AG09319 (cell line): ENCODE data around the gene CHMP1A.
A peak's percentile ranks its signal among the peaks of the same experiment; 100 is the strongest.
"Not testable (repeated sequence)": the region's sequence is repeated elsewhere in the genome, so short reads cannot be mapped to it uniquely, and the experiment has no call there.

Source experiments
- DNase-seq: peaks from one replicate; pipeline ENCODE4 v3.0.0-alpha.2; 2010; ENCODE audit warnings: low read depth; ENCODE audit errors: extremely low read depth
- TF ChIP-seq, protein P1 (sequence below): IDR thresholded peaks from 2 replicates; pipeline ENCODE4 v1.5.1; 2011; ENCODE audit warnings: low read depth, mild to moderate bottlenecking, inconsistent platforms, low read length, moderate library complexity

The CHMP1A gene

DNA sequence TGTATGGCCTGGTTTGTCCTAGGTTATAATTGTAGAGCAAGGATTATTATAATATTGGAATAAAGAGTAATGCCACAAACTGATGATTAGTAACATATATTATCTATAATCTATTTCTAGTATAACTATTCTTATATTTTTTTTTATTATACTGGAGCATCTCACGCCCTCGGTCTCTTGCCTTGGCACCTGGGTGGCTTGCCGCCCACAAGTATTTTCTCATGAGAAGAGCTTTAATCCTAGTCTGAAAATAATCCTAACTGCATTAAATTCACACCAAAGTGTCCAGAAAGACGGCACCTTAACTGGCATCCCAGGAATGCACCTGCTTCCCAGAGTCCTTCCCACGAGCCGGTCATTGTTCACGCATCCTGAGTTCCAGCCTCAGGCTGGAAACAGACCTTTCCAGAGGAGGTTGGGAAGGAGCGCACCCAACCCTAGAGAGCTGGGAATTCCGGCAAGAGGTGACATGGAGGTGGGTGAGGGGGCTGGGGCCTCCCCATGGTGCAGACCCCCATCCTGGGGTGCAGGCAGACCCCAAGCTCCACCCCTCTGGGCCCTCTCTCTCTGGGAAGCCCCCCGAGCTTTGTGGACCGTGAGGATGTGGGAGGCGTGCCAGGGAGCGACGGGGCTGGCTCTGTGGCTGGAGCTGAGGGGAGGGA is 15.9 kb downstream of the CHMP1A start:
- TF ChIP-seq, protein P1, sequence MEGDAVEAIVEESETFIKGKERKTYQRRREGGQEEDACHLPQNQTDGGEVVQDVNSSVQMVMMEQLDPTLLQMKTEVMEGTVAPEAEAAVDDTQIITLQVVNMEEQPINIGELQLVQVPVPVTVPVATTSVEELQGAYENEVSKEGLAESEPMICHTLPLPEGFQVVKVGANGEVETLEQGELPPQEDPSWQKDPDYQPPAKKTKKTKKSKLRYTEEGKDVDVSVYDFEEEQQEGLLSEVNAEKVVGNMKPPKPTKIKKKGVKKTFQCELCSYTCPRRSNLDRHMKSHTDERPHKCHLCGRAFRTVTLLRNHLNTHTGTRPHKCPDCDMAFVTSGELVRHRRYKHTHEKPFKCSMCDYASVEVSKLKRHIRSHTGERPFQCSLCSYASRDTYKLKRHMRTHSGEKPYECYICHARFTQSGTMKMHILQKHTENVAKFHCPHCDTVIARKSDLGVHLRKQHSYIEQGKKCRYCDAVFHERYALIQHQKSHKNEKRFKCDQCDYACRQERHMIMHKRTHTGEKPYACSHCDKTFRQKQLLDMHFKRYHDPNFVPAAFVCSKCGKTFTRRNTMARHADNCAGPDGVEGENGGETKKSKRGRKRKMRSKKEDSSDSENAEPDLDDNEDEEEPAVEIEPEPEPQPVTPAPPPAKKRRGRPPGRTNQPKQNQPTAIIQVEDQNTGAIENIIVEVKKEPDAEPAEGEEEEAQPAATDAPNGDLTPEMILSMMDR = no peak

DNA sequence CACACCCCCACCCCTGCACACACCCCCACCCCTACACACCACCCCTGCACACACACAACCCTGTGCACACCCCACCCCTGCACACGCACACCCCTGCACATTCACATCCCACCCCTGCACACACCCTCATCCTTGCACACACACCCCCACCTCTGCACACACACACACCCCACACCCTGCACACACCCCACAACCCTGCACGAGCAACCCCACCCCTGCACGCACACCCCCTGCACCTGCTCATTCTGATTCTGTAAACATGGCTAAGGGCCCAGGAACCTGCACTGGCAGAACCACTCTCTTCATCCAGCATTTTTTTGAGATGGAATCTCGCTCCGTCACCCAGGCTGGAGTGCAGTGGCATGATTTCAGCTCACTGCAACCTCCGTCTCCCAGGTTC is 18.1 kb downstream of the CHMP1A start:
- no peak for DNase-seq

More for the DNA sequence above, 15.9 kb downstream of the CHMP1A start:
- no peak for DNase-seq

DNA sequence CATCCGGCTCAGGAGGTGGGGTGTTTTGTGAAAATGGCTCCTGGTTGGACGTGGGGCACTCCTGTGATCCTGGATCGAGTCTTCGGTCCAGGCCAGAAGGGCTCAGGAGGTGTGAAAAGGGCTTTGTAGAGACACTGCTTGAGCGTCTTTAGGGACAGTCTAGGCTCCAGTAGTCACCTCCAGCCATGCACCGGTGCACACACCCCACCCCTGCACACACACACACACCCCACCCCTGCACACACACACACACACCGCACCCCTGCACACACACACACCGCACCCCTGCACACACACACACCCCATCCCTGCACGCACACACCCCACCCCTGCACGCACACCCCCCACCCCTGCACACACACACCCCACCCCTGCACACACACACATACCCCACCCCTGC is 19.1 kb downstream of the CHMP1A start:
- TF ChIP-seq, protein P1 = no peak
- no peak for DNase-seq

More for the DNA sequence above, 18.1 kb downstream of the CHMP1A start:
- TF ChIP-seq, protein P1 = no peak

DNA sequence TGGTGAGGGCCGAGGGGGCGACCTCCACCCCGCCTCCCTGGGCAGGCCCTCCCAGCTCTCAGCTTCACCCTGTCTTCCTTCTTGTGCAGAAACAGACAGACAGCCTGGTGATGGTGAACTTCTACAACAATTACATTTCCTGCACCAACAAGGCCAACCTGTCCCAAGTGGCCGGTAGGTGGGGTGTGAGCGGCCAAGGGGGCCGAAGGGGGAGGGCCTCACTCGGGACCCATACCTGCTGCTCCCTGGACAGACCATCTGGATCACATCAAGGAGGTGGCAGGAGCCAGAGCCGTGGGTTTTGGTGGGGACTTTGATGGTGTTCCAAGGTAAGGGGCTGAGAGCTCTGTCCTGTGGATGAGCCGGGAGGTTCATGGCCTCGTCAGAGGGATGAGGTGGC is 20.1 kb downstream of the CHMP1A start:
- TF ChIP-seq, protein P1 = no peak
- DNase-seq = no peak

DNA sequence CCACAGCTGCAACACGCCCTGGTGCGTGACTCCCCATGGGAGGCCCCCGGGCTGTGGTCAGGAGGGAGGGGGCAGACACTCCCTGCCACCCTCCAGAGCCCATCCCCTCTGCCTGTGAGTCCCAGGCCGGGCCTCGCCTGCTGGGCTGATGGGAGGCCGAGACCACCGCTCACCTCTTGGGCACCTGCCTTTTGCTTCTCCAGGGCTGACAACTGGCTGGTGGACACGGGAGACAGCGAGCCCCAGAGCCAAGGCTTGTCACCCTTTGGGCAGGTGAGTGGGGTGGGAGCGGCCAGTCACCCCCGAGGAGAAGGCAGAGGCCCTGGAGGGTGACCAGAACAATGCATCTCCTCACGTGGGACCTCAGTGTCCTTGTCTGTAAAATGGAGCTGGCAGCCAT is 20.8 kb downstream of the CHMP1A start:
- TF ChIP-seq, protein P1 = no peak
- no peak for DNase-seq

DNA sequence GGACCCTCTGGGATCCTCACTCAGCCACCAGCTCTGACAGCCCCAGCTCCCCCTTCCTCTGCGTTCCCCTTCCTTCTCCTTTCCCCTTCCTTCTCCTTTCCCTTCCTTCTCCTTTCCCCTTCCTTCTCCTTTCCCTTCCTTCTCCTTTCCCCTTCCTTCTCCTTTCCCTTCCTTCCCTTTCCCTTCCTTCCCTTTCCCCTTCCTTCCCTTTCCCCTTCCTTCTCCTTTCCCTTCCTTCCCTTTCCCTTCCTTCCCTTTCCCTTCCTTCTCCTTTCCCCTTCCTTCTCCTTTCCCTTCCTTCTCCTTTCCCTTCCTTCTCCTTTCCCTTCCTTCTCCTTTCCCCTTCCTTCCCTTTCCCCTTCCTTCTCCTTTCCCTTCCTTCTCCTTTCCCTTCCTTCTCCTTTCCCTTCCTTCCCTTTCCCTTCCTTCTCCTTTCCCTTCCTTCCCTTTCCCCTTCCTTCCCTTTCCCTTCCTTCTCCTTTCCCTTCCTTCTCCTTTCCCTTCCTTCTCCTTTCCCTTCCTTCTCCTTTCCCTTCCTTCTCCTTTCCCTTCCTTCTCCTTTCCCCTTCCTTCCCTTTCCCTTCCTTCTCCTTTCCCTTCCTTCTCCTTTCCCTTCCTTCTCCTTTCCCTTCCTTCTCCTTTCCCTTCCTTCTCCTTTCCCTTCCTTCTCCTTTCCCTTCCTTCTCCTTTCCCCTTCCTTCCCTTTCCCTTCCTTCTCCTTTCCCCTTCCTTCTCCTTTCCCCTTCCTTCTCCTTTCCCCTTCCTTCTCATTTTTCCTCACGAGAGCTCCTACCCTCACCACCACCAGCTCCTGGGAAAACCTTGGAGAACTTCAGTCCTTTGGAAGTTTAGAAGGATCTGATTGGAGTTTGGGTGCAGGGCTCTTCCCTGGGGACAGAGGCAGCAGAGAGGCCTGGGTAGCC is 22.8 kb downstream of the CHMP1A start:
- not testable (repeated sequence) for DNase-seq

DNA sequence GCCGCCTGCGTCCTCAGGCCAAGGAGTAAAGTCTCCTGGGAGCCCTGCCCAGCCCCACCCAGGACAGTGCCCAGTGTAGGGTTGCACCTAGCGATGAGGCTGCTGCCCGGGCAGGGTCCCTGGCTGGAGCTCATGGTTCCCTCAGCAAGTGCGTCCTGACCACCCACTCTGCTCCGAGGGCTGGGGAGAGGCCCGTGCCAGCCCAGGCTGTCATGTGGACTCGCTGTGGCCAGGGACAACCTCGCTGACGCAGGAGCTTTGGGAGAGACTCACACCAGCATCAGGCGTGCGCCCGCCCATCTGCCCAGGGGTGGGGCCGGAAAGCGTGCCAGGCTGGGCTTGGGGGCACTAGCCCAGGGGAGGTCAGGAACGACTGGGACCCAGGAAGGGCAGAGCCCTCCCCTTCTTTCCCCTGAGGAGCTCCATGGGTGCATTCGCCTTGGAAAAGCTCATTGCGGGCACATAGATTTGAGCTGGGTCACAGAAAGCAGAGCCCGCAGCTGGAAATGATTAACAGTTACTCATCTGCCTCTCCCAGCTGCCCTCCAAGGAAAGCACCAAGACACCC is 24.4 kb downstream of the CHMP1A start:
- peak; percentile 51 for DNase-seq
- TF ChIP-seq, protein P1 = no peak
